HG02840 (cell line): ENCODE measurements around the gene INSYN2A.

Source experiments
- ATAC-seq: cut with Tn5 transposase; IDR thresholded peaks from one replicate; pipeline ENCODE4 v1.9.1; 2021; ENCODE audit warnings: mild to moderate bottlenecking, moderate library complexity, moderate number of reproducible peaks; ENCODE audit not compliant: unreplicated experiment, low FRiP score

Gene INSYN2A

GRCh38 chr10:127154831-127155620, 41.4 kb downstream of the INSYN2A start:
- ATAC-seq = no peak

GRCh38 chr10:127153181-127153580, 43.2 kb downstream of the INSYN2A start:
- no peak for ATAC-seq

- ATAC-seq = no peak
Measured at GRCh38 chr10:127151981-127152699, 44.3 kb downstream of the INSYN2A start.

- no peak for ATAC-seq
Measured at GRCh38 chr10:127151541-127151940, 44.9 kb downstream of the INSYN2A start.

- no peak for ATAC-seq
Measured at GRCh38 chr10:127150136-127150535, 46.3 kb downstream of the INSYN2A start.

- ATAC-seq = no peak
Measured at GRCh38 chr10:127149501-127150081, 46.8 kb downstream of the INSYN2A start.

GRCh38 chr10:127148933-127149220, 47.5 kb downstream of the INSYN2A start:
- no peak for ATAC-seq

- ATAC-seq = no peak
Measured at GRCh38 chr10:127148066-127148932, 48.1 kb downstream of the INSYN2A start.

- no peak for ATAC-seq
Measured at GRCh38 chr10:127146661-127147060, 49.7 kb downstream of the INSYN2A start.
